Neural progenitor cell (in vitro differentiated cells): ENCODE measurements around the gene PDE9A.

Experiments
- EZH2 ChIP-seq: fragments of 200-600 bp; sonication (generic); IDR thresholded peaks from 2 replicates; pipeline ENCODE4 v1.6.1; 2017; ENCODE audit warnings: antibody characterized with exemption, mild to moderate bottlenecking, moderate library complexity
- EZH2phosphoT487 ChIP-seq: fragments of 200-600 bp; sonication (generic); IDR thresholded peaks from 2 replicates; pipeline ENCODE4 v1.6.1; 2017; ENCODE audit warnings: antibody characterized with exemption
- TF ChIP-seq, protein P1 (sequence below): fragments of 200-600 bp; sonication (generic); IDR thresholded peaks from 2 replicates; pipeline ENCODE4 v1.5.1; 2017; ENCODE audit warnings: antibody characterized with exemption, mild to moderate bottlenecking

DNA sequence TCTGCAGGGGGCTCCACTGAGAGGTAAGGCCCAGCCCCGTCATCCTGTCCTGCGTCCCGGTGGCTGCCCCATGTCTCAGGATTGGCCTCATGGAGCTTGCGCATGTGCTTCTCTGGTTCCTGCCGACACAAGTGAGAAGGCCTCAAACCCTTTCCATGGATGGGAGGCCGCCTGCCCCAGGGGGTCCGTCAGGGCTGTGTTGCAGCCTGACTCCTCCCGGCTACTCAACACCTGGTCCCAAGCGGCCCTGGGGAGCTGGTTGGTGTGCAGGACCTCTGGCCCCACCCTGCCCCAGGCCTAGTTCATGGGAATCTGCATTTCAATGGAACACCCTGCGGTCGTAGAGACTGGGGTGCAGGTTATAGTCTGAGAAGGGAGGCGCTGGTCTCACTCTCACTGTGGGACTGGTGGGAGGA is 21.1 kb upstream of the PDE9A start:
- TF ChIP-seq EZH2phosphoT487 (no peak), EZH2 (no peak)
- TF ChIP-seq, protein P1, sequence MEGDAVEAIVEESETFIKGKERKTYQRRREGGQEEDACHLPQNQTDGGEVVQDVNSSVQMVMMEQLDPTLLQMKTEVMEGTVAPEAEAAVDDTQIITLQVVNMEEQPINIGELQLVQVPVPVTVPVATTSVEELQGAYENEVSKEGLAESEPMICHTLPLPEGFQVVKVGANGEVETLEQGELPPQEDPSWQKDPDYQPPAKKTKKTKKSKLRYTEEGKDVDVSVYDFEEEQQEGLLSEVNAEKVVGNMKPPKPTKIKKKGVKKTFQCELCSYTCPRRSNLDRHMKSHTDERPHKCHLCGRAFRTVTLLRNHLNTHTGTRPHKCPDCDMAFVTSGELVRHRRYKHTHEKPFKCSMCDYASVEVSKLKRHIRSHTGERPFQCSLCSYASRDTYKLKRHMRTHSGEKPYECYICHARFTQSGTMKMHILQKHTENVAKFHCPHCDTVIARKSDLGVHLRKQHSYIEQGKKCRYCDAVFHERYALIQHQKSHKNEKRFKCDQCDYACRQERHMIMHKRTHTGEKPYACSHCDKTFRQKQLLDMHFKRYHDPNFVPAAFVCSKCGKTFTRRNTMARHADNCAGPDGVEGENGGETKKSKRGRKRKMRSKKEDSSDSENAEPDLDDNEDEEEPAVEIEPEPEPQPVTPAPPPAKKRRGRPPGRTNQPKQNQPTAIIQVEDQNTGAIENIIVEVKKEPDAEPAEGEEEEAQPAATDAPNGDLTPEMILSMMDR: no peak
